ENCODE results near the gene SRP14. TPM values are rescaled to one million over a fixed set of nuclear protein-coding genes. Genes with fewer than 3 reads are reported as not detected.
A peak's percentile ranks its signal among the peaks of the same experiment; 100 is the strongest.

Gene SRP14
- total RNA-seq, result 144 to 199 TPM (median 146 TPM) in 3 replicates
- long read RNA-seq, transcript SRP14-201 (5 exons, 1,077 nt), result major isoform, 409 of 439 reads
- long read RNA-seq, partial matches to known transcripts, result 5 of 439 reads
- long read RNA-seq, other reads (novel, unspliced or antisense), result 22 of 439 reads

- Mint-ChIP-seq H3K4me1 (ENCODE audit: low read depth) (peaks cover 34% of the 10 kb centered on the region), H3K36me3 (ENCODE audit: low read depth) (peaks cover 17% of the 10 kb centered on the region), H3K9me3 (ENCODE audit: low read depth) (no peaks in the 10 kb centered on the region), H3K27ac (ENCODE audit: unreplicated experiment) (peak within 1 kb of the TSS; percentile 99), H3K27me3 (ENCODE audit: low read depth) (no peaks in the 10 kb centered on the region), H3K4me3 (ENCODE audit: unreplicated experiment) (peak within 1 kb of the TSS; percentile 89)
- peak; percentile 36 for TF ChIP-seq CTCF (IDR thresholded peaks at IDR 0.05)
- DNase-seq (ENCODE audit: low spot score), result peak; percentile 96
These were observed at the start of gene SRP14 for GRCh38 chr15:40038638-40039543. TSS of gene SRP14 (minus strand) at chr15:40039181. CDS start at chr15:40039116, 65 bp downstream.

GRCh38 chr15:40087991-40088928 is 49.3 kb upstream of the SRP14 start:
- no peak overlapping the region for H3K4me3 Mint-ChIP-seq (ENCODE audit: unreplicated experiment)
- DNase-seq (ENCODE audit: low spot score), result no peak
- TF ChIP-seq CTCF (IDR thresholded peaks at IDR 0.05), result no peak
- H3K4me1 Mint-ChIP-seq (ENCODE audit: low read depth), result peaks cover 84% of the 10 kb centered on the region
- no peaks in the 10 kb centered on the region for H3K27me3 Mint-ChIP-seq (ENCODE audit: low read depth)
- H3K36me3 Mint-ChIP-seq (ENCODE audit: low read depth), result peaks cover 8% of the 10 kb centered on the region
- H3K27ac Mint-ChIP-seq (ENCODE audit: unreplicated experiment), result no peak overlapping the region
- H3K9me3 Mint-ChIP-seq (ENCODE audit: low read depth), result no peaks in the 10 kb centered on the region

- Mint-ChIP-seq H3K9me3 (ENCODE audit: low read depth) (no peaks in the 10 kb centered on the region), H3K27ac (ENCODE audit: unreplicated experiment) (peak overlapping the region; percentile 27), H3K36me3 (ENCODE audit: low read depth) (peaks cover 8% of the 10 kb centered on the region), H3K4me3 (ENCODE audit: unreplicated experiment) (no peak overlapping the region), H3K4me1 (ENCODE audit: low read depth) (peaks cover 82% of the 10 kb centered on the region), H3K27me3 (ENCODE audit: low read depth) (no peaks in the 10 kb centered on the region)
- no peak for DNase-seq (ENCODE audit: low spot score)
- TF ChIP-seq CTCF (IDR thresholded peaks at IDR 0.05), result no peak
These were observed 48.3 kb upstream of the SRP14 start for GRCh38 chr15:40087068-40087810.

- Mint-ChIP-seq H3K27ac (ENCODE audit: unreplicated experiment) (peak overlapping the region; percentile 13), H3K36me3 (ENCODE audit: low read depth) (peaks cover 3% of the 10 kb centered on the region), H3K9me3 (ENCODE audit: low read depth) (no peaks in the 10 kb centered on the region), H3K4me1 (ENCODE audit: low read depth) (peaks cover 85% of the 10 kb centered on the region), H3K4me3 (ENCODE audit: unreplicated experiment) (no peak overlapping the region), H3K27me3 (ENCODE audit: low read depth) (no peaks in the 10 kb centered on the region)
- DNase-seq (ENCODE audit: low spot score), result peak; percentile 59
- no peak for TF ChIP-seq CTCF (IDR thresholded peaks at IDR 0.05)
These were observed 46.3 kb upstream of the SRP14 start for GRCh38 chr15:40085266-40085665.
